Lung (tissue), 12 donors: ENCODE results near the gene RYK. TPM values are rescaled to one million over a fixed set of nuclear protein-coding genes. Genes with fewer than 3 reads are reported as not detected.

Source experiments
- ATAC-seq: fragments of 200-7000 bp; cut with Tn5 transposase; one replicate; pipeline ENCODE4 v1.9.1; 2020; ENCODE audit warnings: moderate number of reproducible peaks; ENCODE audit not compliant: insufficient read depth, low FRiP score
- DNase-seq, 3 donors: peaks; one replicate each; pipeline ENCODE4 v3.0.0-alpha.2; 2013 to 2017
- H3K27ac ChIP-seq, 2 donors: one replicate each; pipeline ENCODE4 v1.5.1; 2013; ENCODE audit warnings: mild to moderate bottlenecking in 2 of 2, moderate library complexity in 2 of 2, control low read depth in 1 of 2, inconsistent platforms in 1 of 2, low read depth in 1 of 2, low read length in 1 of 2
- H3K27me3 ChIP-seq, 3 donors: one replicate each; pipeline ENCODE4 v1.5.1; 2013; ENCODE audit warnings: low read length in 2 of 3; ENCODE audit not compliant: control insufficient read depth in 3 of 3, insufficient read depth in 3 of 3
- H3K36me3 ChIP-seq, 4 donors: one replicate each; pipeline ENCODE4 v1.5.1; 2013; ENCODE audit warnings: low read length in 4 of 4, mild to moderate bottlenecking in 1 of 4, moderate library complexity in 1 of 4; ENCODE audit not compliant: control insufficient read depth in 4 of 4, insufficient read depth in 4 of 4
- H3K4me1 ChIP-seq, 5 donors: one replicate each; pipeline ENCODE4 v1.5.1; 2013; ENCODE audit warnings: low read length in 5 of 5, mild to moderate bottlenecking in 2 of 5, moderate library complexity in 1 of 5; ENCODE audit not compliant: control insufficient read depth in 5 of 5, insufficient read depth in 5 of 5
- H3K4me3 ChIP-seq: one replicate; pipeline ENCODE4 v1.5.1; 2013; ENCODE audit warnings: mild to moderate bottlenecking, control low read depth, moderate library complexity
- H3K9ac ChIP-seq, 2 donors: one replicate each; pipeline ENCODE4 v1.5.1; 2013; ENCODE audit warnings: low read length in 2 of 2, control low read depth in 1 of 2; ENCODE audit not compliant: insufficient read depth in 1 of 2
- H3K9me3 ChIP-seq, 4 donors: one replicate each; pipeline ENCODE4 v1.5.1; 2013; ENCODE audit warnings: low read length in 3 of 4, mild to moderate bottlenecking in 1 of 4, moderate library complexity in 1 of 4; ENCODE audit not compliant: control insufficient read depth in 4 of 4, insufficient read depth in 3 of 4
- WGBS, 2 donors: extraction: QIAGEN DNeasy Blood & Tissue Kit; methylation state at CpG; one replicate each; pipeline ENCODE4 v1.1.7; 2013; 5-methylcytosine and 5-hydroxymethylcytosine counted together
- polyA plus RNA-seq, 2 donors: library from polyadenylated mRNA; stranded (reverse); fragments of 200-250 nt; gene quantifications; one replicate each; pipeline ENCODE4 v1.2.1, GENCODE V29; 2013
- total RNA-seq, 2 donors: library from RNA; depleted of rRNA in 1 of 2; stranded (reverse); fragments of >200 nt in 1 of 2; gene quantifications; one replicate each; pipeline ENCODE4 v1.2.1, GENCODE V29; 2014 to 2021
- TF ChIP-seq, protein P1 (sequence below): IDR thresholded peaks from 2 replicates; pipeline ENCODE4 v1.5.1; 2012; ENCODE audit warnings: mild to moderate bottlenecking; ENCODE audit errors: control extremely low read depth, extremely low read depth
- donor health status: control.
- donor health status: control.
- donor health status: Bipolar disorder and iron deficiency.
- donor health status: healthy.
- donor health status: DM: yes; HTN: yes; CAD: no.

RYK gene
- total and polyA plus RNA-seq, 4 donors = 22.1 to 132 (median 29.0) TPM

DNA sequence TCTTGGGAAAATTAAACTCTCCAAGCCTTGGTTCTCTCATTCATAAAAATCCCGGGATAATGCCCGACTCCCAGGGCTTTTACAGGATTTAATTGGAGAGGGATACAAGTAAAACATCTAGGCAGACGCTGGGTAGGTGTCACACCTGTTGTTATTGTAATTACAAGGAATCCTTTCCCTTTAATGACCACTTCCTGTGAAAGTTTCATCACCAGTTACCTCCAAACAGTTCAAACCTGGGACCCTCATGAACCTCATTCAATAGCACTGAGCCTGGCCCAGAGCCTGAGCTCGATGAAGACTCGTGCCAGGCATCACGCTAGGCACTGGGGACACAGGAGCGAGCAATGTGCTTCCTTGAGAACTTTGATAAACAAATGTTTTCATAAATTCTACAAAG lies 2.1 kb upstream of the RYK start:
- no peak overlapping the region for H3K4me3 ChIP-seq
- DNase-seq = no peak
- peaks cover 4 to 24% (median 9%) of the 10 kb centered on the region in 5 donors for H3K4me1 ChIP-seq
- no peaks in the 10 kb centered on the region for H3K27me3 ChIP-seq
- ATAC-seq = no peak
- WGBS, 2 donors = 81 to 94% methylated on average over 7 of the region's 7 CpGs
- peaks cover 0 to 2% (median 0%) of the 10 kb centered on the region in 4 donors for H3K9me3 ChIP-seq
- H3K36me3 ChIP-seq = no peaks in the 10 kb centered on the region
- TF ChIP-seq, protein P1, sequence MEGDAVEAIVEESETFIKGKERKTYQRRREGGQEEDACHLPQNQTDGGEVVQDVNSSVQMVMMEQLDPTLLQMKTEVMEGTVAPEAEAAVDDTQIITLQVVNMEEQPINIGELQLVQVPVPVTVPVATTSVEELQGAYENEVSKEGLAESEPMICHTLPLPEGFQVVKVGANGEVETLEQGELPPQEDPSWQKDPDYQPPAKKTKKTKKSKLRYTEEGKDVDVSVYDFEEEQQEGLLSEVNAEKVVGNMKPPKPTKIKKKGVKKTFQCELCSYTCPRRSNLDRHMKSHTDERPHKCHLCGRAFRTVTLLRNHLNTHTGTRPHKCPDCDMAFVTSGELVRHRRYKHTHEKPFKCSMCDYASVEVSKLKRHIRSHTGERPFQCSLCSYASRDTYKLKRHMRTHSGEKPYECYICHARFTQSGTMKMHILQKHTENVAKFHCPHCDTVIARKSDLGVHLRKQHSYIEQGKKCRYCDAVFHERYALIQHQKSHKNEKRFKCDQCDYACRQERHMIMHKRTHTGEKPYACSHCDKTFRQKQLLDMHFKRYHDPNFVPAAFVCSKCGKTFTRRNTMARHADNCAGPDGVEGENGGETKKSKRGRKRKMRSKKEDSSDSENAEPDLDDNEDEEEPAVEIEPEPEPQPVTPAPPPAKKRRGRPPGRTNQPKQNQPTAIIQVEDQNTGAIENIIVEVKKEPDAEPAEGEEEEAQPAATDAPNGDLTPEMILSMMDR = no peak
- peak overlapping the region in 1 of 2 donors; percentile 75 for H3K27ac ChIP-seq
- no peak overlapping the region for H3K9ac ChIP-seq

DNA sequence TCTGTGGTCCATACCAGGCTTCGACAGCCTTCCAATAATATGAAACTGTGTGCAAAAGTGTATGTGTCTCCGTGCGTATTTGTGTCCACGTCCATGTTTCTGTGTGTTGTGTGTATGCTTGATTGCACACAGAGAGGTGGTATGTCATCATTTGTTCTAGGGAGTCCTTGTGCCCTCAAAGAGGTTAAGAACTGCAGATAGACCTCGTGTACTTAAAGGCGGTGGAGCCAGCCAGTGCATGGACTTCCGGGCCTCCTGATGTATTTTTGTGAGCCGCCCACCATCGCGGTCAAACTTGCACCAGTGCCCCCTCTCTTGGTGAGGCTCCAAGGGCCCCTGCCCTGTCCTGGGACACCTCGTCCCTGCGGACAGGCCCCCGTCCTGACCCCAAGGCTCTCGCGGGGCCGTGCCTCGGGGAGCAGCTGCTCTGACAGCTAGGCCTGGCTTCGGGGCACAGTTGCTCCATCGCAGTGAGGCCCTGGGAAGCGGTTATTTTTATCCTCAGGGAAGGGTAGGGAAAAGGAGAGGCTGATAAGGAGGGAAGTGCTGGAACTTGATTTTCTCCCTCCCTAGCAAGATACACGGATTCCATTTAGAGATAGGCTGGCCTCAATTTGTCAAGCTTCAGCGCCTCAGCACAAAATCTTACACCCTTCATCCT lies 1.2 kb upstream of the RYK start:
- DNase-seq = peak in 1 of 3 donors; percentile 49
- no peaks in the 10 kb centered on the region for H3K27me3 ChIP-seq
- peak overlapping the region; percentile 46 to 75 for H3K27ac ChIP-seq
- no peak overlapping the region for H3K4me3 ChIP-seq
- peaks cover 0 to 2% (median 0%) of the 10 kb centered on the region in 4 donors for H3K9me3 ChIP-seq
- H3K36me3 ChIP-seq = no peaks in the 10 kb centered on the region
- H3K4me1 ChIP-seq = peaks cover 4 to 24% (median 10%) of the 10 kb centered on the region in 5 donors
- no peak for ATAC-seq
- 83 to 89% methylated on average over 22 of the region's 22 CpGs for WGBS, 2 donors
- TF ChIP-seq, protein P1 = no peak
- no peak overlapping the region for H3K9ac ChIP-seq

DNA sequence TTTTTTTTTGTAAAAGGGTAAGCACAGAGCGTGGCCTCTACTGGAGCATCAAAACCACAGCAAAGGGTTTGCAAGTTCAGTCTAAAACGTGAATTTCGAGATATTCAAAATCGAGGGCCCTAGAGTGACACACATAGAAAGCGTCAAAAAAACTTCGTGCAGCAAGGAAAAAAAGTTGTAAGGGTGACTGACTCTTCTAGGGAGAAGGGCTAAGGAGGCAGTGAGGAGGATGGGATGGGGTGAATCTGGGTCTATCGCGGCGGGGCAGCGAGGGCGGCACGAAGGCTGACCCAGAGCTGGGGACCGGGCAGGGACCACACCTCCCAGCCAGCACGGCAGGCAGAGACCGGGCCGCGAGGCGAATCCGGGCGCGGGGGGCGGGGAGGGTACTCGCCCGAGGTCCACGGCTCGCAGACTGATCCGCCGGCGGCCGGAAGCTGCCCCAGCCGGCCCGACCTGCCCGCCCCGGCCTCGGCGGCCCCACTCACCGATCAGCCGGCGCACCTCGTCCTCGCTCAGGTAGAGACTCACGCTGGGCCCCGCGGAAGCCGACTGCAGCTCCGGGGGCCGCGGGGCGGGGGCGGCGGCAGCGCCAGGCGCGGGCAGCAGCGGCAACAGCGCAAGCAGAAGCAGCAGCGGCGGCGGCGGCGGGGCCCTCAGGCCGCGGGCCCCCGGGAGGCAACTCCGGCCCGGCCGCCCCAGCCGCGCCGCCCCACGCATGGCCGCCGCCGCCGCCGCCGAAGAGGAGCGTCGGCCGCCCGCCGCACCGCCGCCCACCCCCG lies 533 bp downstream of the RYK start:
- WGBS, 2 donors = 0 to 1% methylated on average over 42 to 85 of the region's 85 CpGs
- H3K27me3 ChIP-seq = no peaks in the 10 kb centered on the region

More for the DNA sequence above, 533 bp downstream of the RYK start:
- peaks cover 6 to 24% (median 10%) of the 10 kb centered on the region in 5 donors for H3K4me1 ChIP-seq
- peaks cover 0 to 2% (median 0%) of the 10 kb centered on the region in 4 donors for H3K9me3 ChIP-seq
- DNase-seq (peak; percentile 63 to 72 (median 72)), ATAC-seq (peak; percentile 44)
- peaks cover 0 to 2% (median 0%) of the 10 kb centered on the region in 4 donors for H3K36me3 ChIP-seq
- peak overlapping the region; percentile 59 to 69 for H3K9ac ChIP-seq
- peak overlapping the region; percentile 94 to 96 for H3K27ac ChIP-seq
- peak overlapping the region; percentile 43 for H3K4me3 ChIP-seq
- TF ChIP-seq, protein P1 = no peak
